Measurements from ENCODE around the gene GAS6. TPM values are rescaled to one million over a fixed set of nuclear protein-coding genes. Genes with fewer than 3 reads are reported as not detected.
A peak's percentile ranks its signal among the peaks of the same experiment; 100 is the strongest.
"Not testable (repeated sequence)": the region's sequence is repeated elsewhere in the genome, so short reads cannot be mapped to it uniquely, and the experiment has no call there.

Gene GAS6
- 10.1 TPM for polyA plus RNA-seq (2013, experiment 1 of 2)
- polyA plus RNA-seq (2013, experiment 2 of 2), result 10.2 TPM

- H3K36me3 ChIP-seq (ENCODE audit: control insufficient read depth, insufficient read depth, low read length), result no peaks in the 10 kb centered on the region
- peaks cover 24% of the 10 kb centered on the region for H3K4me1 ChIP-seq (ENCODE audit: control insufficient read depth, insufficient read depth, low read length, poor library complexity, severe bottlenecking)
- H3K27ac ChIP-seq (ENCODE audit: low read depth, low read length, severe bottlenecking), result no peak within 1 kb of the TSS
These were observed at the start of gene GAS6 for GRCh38 chr13:113863524-113864272. TSS of gene GAS6 (minus strand) at chr13:113864076. CDS start at chr13:113863920, 156 bp downstream.

GRCh38 chr13:113913408-113913807 is 49.5 kb upstream of the GAS6 start:
- H3K4me1 ChIP-seq (ENCODE audit: control insufficient read depth, insufficient read depth, low read length, poor library complexity, severe bottlenecking); H3K9me3 ChIP-seq (ENCODE audit: control insufficient read depth, low read length): not testable (repeated sequence)
- 90 to 95% methylated on average over 3 of the region's 8 CpGs for WGBS, 2 experiments (ENCODE audit: insufficient coverage in 2 of 2)

More at GRCh38 chr13:113863524-113864272, at the start of gene GAS6:
- WGBS, 2 experiments (ENCODE audit: insufficient coverage in 2 of 2), result 0 to 1% methylated on average over 28 to 81 of the region's 116 CpGs
- Histone ChIP-seq H3K9me3 (ENCODE audit: control insufficient read depth, low read length) (no peaks in the 10 kb centered on the region), H3K4me3 (ENCODE audit: extremely low read depth, insufficient read depth, low read length, poor library complexity, severe bottlenecking) (peak within 1 kb of the TSS; percentile 49)

GRCh38 chr13:113912596-113912995 is 48.7 kb upstream of the GAS6 start:
- no peak overlapping the region for H3K4me3 ChIP-seq (ENCODE audit: extremely low read depth, insufficient read depth, low read length, poor library complexity, severe bottlenecking)
- WGBS, 2 experiments (ENCODE audit: insufficient coverage in 2 of 2), result 83% methylated on average over 1 of the region's 3 CpGs; no CpG with 5 or more reads in 1 of the 2 experiments
- no peaks in the 10 kb centered on the region for H3K9me3 ChIP-seq (ENCODE audit: control insufficient read depth, low read length)
- peaks cover 11% of the 10 kb centered on the region for H3K4me1 ChIP-seq (ENCODE audit: control insufficient read depth, insufficient read depth, low read length, poor library complexity, severe bottlenecking)
- no peak overlapping the region for H3K27ac ChIP-seq (ENCODE audit: low read depth, low read length, severe bottlenecking)
- H3K36me3 ChIP-seq (ENCODE audit: control insufficient read depth, insufficient read depth, low read length), result no peaks in the 10 kb centered on the region

More at GRCh38 chr13:113913408-113913807, 49.5 kb upstream of the GAS6 start:
- not testable (repeated sequence) for H3K27ac ChIP-seq (ENCODE audit: low read depth, low read length, severe bottlenecking); H3K36me3 ChIP-seq (ENCODE audit: control insufficient read depth, insufficient read depth, low read length); H3K4me3 ChIP-seq (ENCODE audit: extremely low read depth, insufficient read depth, low read length, poor library complexity, severe bottlenecking)

GRCh38 chr13:113907635-113908617 is 44.0 kb upstream of the GAS6 start:
- no peaks in the 10 kb centered on the region for H3K36me3 ChIP-seq (ENCODE audit: control insufficient read depth, insufficient read depth, low read length)
- H3K4me3 ChIP-seq (ENCODE audit: extremely low read depth, insufficient read depth, low read length, poor library complexity, severe bottlenecking), result no peak overlapping the region
- WGBS, 2 experiments (ENCODE audit: insufficient coverage in 2 of 2), result 85 to 86% methylated on average over 13 to 14 of the region's 17 CpGs
- peaks cover 3% of the 10 kb centered on the region for H3K9me3 ChIP-seq (ENCODE audit: control insufficient read depth, low read length)
- peaks cover 15% of the 10 kb centered on the region for H3K4me1 ChIP-seq (ENCODE audit: control insufficient read depth, insufficient read depth, low read length, poor library complexity, severe bottlenecking)
- H3K27ac ChIP-seq (ENCODE audit: low read depth, low read length, severe bottlenecking), result peak overlapping the region; percentile 78

GRCh38 chr13:113906571-113906970 is 42.7 kb upstream of the GAS6 start:
- H3K4me1 ChIP-seq (ENCODE audit: control insufficient read depth, insufficient read depth, low read length, poor library complexity, severe bottlenecking), result peaks cover 15% of the 10 kb centered on the region
- H3K9me3 ChIP-seq (ENCODE audit: control insufficient read depth, low read length), result peaks cover 3% of the 10 kb centered on the region
- no peaks in the 10 kb centered on the region for H3K36me3 ChIP-seq (ENCODE audit: control insufficient read depth, insufficient read depth, low read length)
- no peak overlapping the region for H3K27ac ChIP-seq (ENCODE audit: low read depth, low read length, severe bottlenecking)
- WGBS, 2 experiments (ENCODE audit: insufficient coverage in 2 of 2), result 85 to 93% methylated on average over 2 to 3 of the region's 4 CpGs
- no peak overlapping the region for H3K4me3 ChIP-seq (ENCODE audit: extremely low read depth, insufficient read depth, low read length, poor library complexity, severe bottlenecking)

GRCh38 chr13:113905942-113906341 is 42.1 kb upstream of the GAS6 start:
- no peak overlapping the region for H3K4me3 ChIP-seq (ENCODE audit: extremely low read depth, insufficient read depth, low read length, poor library complexity, severe bottlenecking)
- 100% methylated on average over 7 of the region's 8 CpGs for WGBS, 2 experiments (ENCODE audit: insufficient coverage in 2 of 2)
- H3K4me1 ChIP-seq (ENCODE audit: control insufficient read depth, insufficient read depth, low read length, poor library complexity, severe bottlenecking), result peaks cover 15% of the 10 kb centered on the region
- H3K36me3 ChIP-seq (ENCODE audit: control insufficient read depth, insufficient read depth, low read length), result no peaks in the 10 kb centered on the region
- peaks cover 3% of the 10 kb centered on the region for H3K9me3 ChIP-seq (ENCODE audit: control insufficient read depth, low read length)
- H3K27ac ChIP-seq (ENCODE audit: low read depth, low read length, severe bottlenecking), result no peak overlapping the region

GRCh38 chr13:113905018-113905417 is 41.1 kb upstream of the GAS6 start:
- no peak overlapping the region for H3K4me3 ChIP-seq (ENCODE audit: extremely low read depth, insufficient read depth, low read length, poor library complexity, severe bottlenecking)
- no peaks in the 10 kb centered on the region for H3K36me3 ChIP-seq (ENCODE audit: control insufficient read depth, insufficient read depth, low read length)
- H3K9me3 ChIP-seq (ENCODE audit: control insufficient read depth, low read length), result peaks cover 3% of the 10 kb centered on the region
- no peak overlapping the region for H3K27ac ChIP-seq (ENCODE audit: low read depth, low read length, severe bottlenecking)
- H3K4me1 ChIP-seq (ENCODE audit: control insufficient read depth, insufficient read depth, low read length, poor library complexity, severe bottlenecking), result peaks cover 15% of the 10 kb centered on the region
- 79 to 84% methylated on average over 6 to 7 of the region's 9 CpGs for WGBS, 2 experiments (ENCODE audit: insufficient coverage in 2 of 2)

GRCh38 chr13:113904411-113904810 is 40.5 kb upstream of the GAS6 start:
- Histone ChIP-seq H3K9me3 (ENCODE audit: control insufficient read depth, low read length) (peaks cover 3% of the 10 kb centered on the region), H3K27ac (ENCODE audit: low read depth, low read length, severe bottlenecking) (no peak overlapping the region), H3K36me3 (ENCODE audit: control insufficient read depth, insufficient read depth, low read length) (no peaks in the 10 kb centered on the region), H3K4me3 (ENCODE audit: extremely low read depth, insufficient read depth, low read length, poor library complexity, severe bottlenecking) (no peak overlapping the region), H3K4me1 (ENCODE audit: control insufficient read depth, insufficient read depth, low read length, poor library complexity, severe bottlenecking) (peaks cover 15% of the 10 kb centered on the region)
- 54 to 59% methylated on average over 5 to 7 of the region's 8 CpGs for WGBS, 2 experiments (ENCODE audit: insufficient coverage in 2 of 2)

- peaks cover 13% of the 10 kb centered on the region for H3K4me1 ChIP-seq (ENCODE audit: control insufficient read depth, insufficient read depth, low read length, poor library complexity, severe bottlenecking)
- H3K4me3 ChIP-seq (ENCODE audit: extremely low read depth, insufficient read depth, low read length, poor library complexity, severe bottlenecking), result no peak overlapping the region
- 85 to 95% methylated on average over 4 to 8 of the region's 9 CpGs for WGBS, 2 experiments (ENCODE audit: insufficient coverage in 2 of 2)
- no peaks in the 10 kb centered on the region for H3K36me3 ChIP-seq (ENCODE audit: control insufficient read depth, insufficient read depth, low read length)
- H3K27ac ChIP-seq (ENCODE audit: low read depth, low read length, severe bottlenecking), result no peak overlapping the region
- H3K9me3 ChIP-seq (ENCODE audit: control insufficient read depth, low read length), result peaks cover 3% of the 10 kb centered on the region
These were observed 40.0 kb upstream of the GAS6 start for GRCh38 chr13:113903912-113904311.

GRCh38 chr13:113902986-113903775 is 39.3 kb upstream of the GAS6 start:
- Histone ChIP-seq H3K9me3 (ENCODE audit: control insufficient read depth, low read length) (peaks cover 3% of the 10 kb centered on the region), H3K4me1 (ENCODE audit: control insufficient read depth, insufficient read depth, low read length, poor library complexity, severe bottlenecking) (peaks cover 10% of the 10 kb centered on the region), H3K36me3 (ENCODE audit: control insufficient read depth, insufficient read depth, low read length) (no peaks in the 10 kb centered on the region), H3K27ac (ENCODE audit: low read depth, low read length, severe bottlenecking) (no peak overlapping the region), H3K4me3 (ENCODE audit: extremely low read depth, insufficient read depth, low read length, poor library complexity, severe bottlenecking) (no peak overlapping the region)
- 86 to 89% methylated on average over 19 of the region's 20 CpGs for WGBS, 2 experiments (ENCODE audit: insufficient coverage in 2 of 2)

Measured in mesodermal cell (in vitro differentiated cells).